Measurements from ENCODE around the gene TPGS2.

GRCh38 chr18:36775396-36775795, 53.4 kb downstream of the TPGS2 start:
- no peak for TF ChIP-seq CTCF (IDR thresholded peaks at IDR 0.05; ENCODE audit: control extremely low read depth in 1 of 3, insufficient read depth in 1 of 3, low read depth in 1 of 3, low read length in 3 of 3)
- TF ChIP-seq ATF3 (IDR thresholded peaks at IDR 0.05; ENCODE audit: insufficient read depth, low read depth, low read length) = no peak
- TF ChIP-seq TAF1 (IDR thresholded peaks at IDR 0.05; ENCODE audit: low read depth, low read length) = no peak
- no peak for TF ChIP-seq GABPA (IDR thresholded peaks at IDR 0.05; ENCODE audit: borderline replicate concordance, insufficient read depth, low read length)
- no peak for TF ChIP-seq POLR2AphosphoS5 (IDR thresholded peaks at IDR 0.05; ENCODE audit: low read depth, low read length)
- no peak for TF ChIP-seq ZNF274 (IDR thresholded peaks at IDR 0.05; ENCODE audit: borderline replicate concordance, extremely low read depth, low read length)
- no peak for TF ChIP-seq EZH2 (IDR thresholded peaks at IDR 0.05; ENCODE audit: low read depth, low read length, severe bottlenecking)
- no peak for TF ChIP-seq SIN3A (conservative IDR thresholded peaks at IDR 0.05 in 1 of 2, IDR thresholded peaks at IDR 0.05 in 1 of 2; ENCODE audit: low read depth in 1 of 2, low read length in 2 of 2)
- no peak for TF ChIP-seq SUZ12 (IDR thresholded peaks at IDR 0.05; ENCODE audit: low read length)
- no peak for TF ChIP-seq EP300 (IDR thresholded peaks at IDR 0.05; ENCODE audit: borderline replicate concordance in 1 of 2, low read depth in 2 of 2, low read length in 2 of 2)

Data from H1 (cell line).